Stimulated activated CD8-positive, alpha-beta memory T cell treated with anti-CD3 and anti-CD28 coated beads, Interleukin-4, amount 100 ng/mL, for 48 hours (primary cell): ENCODE results near the gene RAB44.

Source experiments
- DNase-seq: peaks from one replicate; pipeline ENCODE4 v3.0.0-alpha.2; 2020

RAB44 gene

GRCh38 chr6:36734486-36735060 is 36.9 kb downstream of the RAB44 start:
- no peak for DNase-seq

GRCh38 chr6:36735110-36736071 is 37.8 kb downstream of the RAB44 start:
- DNase-seq = peak; percentile 42

- DNase-seq = no peak
These were observed 39.6 kb downstream of the RAB44 start for GRCh38 chr6:36737043-36737785.

- DNase-seq = no peak
These were observed 40.5 kb downstream of the RAB44 start for GRCh38 chr6:36738108-36738507.

- no peak for DNase-seq
These were observed 42.6 kb downstream of the RAB44 start for GRCh38 chr6:36739947-36740817.

- no peak for DNase-seq
These were observed 43.2 kb downstream of the RAB44 start for GRCh38 chr6:36740818-36741179.

GRCh38 chr6:36742146-36742545 is 44.5 kb downstream of the RAB44 start:
- DNase-seq = no peak

- DNase-seq = no peak
These were observed 45.4 kb downstream of the RAB44 start for GRCh38 chr6:36743032-36743431.

- no peak for DNase-seq
These were observed 46.1 kb downstream of the RAB44 start for GRCh38 chr6:36743538-36744303.

- no peak for DNase-seq
These were observed 46.7 kb downstream of the RAB44 start for GRCh38 chr6:36744304-36744673.

GRCh38 chr6:36745283-36745682 is 47.7 kb downstream of the RAB44 start:
- DNase-seq = no peak

GRCh38 chr6:36745836-36746235 is 48.2 kb downstream of the RAB44 start:
- no peak for DNase-seq

GRCh38 chr6:36746251-36746650 is 48.6 kb downstream of the RAB44 start:
- DNase-seq = no peak

- no peak for DNase-seq
These were observed 52.3 kb downstream of the RAB44 start for GRCh38 chr6:36749829-36750489.

- no peak for DNase-seq
These were observed 53.5 kb downstream of the RAB44 start for GRCh38 chr6:36751091-36751490.

GRCh38 chr6:36751833-36752186 is 54.2 kb downstream of the RAB44 start:
- DNase-seq = no peak

GRCh38 chr6:36752187-36752885 is 54.7 kb downstream of the RAB44 start:
- DNase-seq = no peak

GRCh38 chr6:36752886-36753506 is 55.4 kb downstream of the RAB44 start:
- DNase-seq = no peak

GRCh38 chr6:36753671-36754405 is 56.2 kb downstream of the RAB44 start:
- no peak for DNase-seq
